Vagina (tissue), 2 donors: ENCODE measurements around the gene ELAPOR2.
"Not testable (repeated sequence)": the region's sequence is repeated elsewhere in the genome, so short reads cannot be mapped to it uniquely, and the experiment has no call there.

ENCODE experiments used
- POLR2A ChIP-seq, 2 donors: fragments of 450-650 bp; IDR thresholded peaks; one replicate each; pipeline ENCODE4 v1.6.1; 2017; ENCODE audit warnings: antibody characterized with exemption in 2 of 2, mild to moderate bottlenecking in 2 of 2, moderate library complexity in 2 of 2
- TF ChIP-seq, protein P1 (sequence below), 3 experiments: fragments of 450-650 bp in 2 of 3; fragments of 200-600 bp in 1 of 3; sonication (generic) in 1 of 3; IDR thresholded peaks; one replicate each; pipeline ENCODE4 v1.5.1; 2017 to 2019; ENCODE audit warnings: antibody characterized with exemption in 3 of 3, mild to moderate bottlenecking in 2 of 3, moderate library complexity in 2 of 3

DNA sequence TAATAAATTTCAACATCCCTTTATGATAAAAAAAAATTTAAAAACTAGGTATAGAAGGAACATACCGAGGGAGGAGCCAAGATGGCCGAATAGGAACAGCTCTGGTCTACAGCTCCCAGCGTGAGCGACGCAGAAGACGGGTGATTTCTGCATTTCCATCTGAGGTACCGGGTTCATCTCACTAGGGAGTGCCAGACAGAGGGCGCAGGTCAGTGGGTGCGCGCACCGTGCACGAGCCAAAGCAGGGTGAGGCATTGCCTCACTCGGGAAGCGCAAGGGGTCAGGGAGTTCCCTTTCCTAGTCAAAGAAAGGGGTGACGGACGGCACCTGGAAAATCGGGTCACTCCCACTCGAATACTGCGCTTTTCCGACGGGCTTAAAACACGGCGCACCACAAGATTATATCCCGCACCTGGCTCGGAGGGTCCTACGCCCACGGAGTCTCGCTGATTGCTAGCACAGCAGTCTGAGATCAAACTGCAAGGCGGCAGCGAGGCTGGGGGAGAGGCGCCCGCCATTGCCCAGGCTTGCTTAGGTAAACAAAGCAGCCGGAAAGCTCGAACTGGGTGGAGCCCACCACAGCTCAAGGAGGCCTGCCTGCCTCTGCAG, 19.7 kb downstream of the ELAPOR2 start:
- TF ChIP-seq, protein P1, sequence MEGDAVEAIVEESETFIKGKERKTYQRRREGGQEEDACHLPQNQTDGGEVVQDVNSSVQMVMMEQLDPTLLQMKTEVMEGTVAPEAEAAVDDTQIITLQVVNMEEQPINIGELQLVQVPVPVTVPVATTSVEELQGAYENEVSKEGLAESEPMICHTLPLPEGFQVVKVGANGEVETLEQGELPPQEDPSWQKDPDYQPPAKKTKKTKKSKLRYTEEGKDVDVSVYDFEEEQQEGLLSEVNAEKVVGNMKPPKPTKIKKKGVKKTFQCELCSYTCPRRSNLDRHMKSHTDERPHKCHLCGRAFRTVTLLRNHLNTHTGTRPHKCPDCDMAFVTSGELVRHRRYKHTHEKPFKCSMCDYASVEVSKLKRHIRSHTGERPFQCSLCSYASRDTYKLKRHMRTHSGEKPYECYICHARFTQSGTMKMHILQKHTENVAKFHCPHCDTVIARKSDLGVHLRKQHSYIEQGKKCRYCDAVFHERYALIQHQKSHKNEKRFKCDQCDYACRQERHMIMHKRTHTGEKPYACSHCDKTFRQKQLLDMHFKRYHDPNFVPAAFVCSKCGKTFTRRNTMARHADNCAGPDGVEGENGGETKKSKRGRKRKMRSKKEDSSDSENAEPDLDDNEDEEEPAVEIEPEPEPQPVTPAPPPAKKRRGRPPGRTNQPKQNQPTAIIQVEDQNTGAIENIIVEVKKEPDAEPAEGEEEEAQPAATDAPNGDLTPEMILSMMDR (IDR thresholded peaks at IDR 0.05): not testable (repeated sequence)
- not testable (repeated sequence) for TF ChIP-seq POLR2A (IDR thresholded peaks at IDR 0.05)
